ENCODE measurements around the gene COPS2.
A peak's percentile ranks its signal among the peaks of the same experiment; 100 is the strongest.
"Not testable (repeated sequence)": the region's sequence is repeated elsewhere in the genome, so short reads cannot be mapped to it uniquely, and the experiment has no call there.

The COPS2 gene

GRCh38 chr15:49179433-49180190 is 24.2 kb upstream of the COPS2 start:
- H3K9ac ChIP-seq (ENCODE audit: low read length): no peak overlapping the region

DNA sequence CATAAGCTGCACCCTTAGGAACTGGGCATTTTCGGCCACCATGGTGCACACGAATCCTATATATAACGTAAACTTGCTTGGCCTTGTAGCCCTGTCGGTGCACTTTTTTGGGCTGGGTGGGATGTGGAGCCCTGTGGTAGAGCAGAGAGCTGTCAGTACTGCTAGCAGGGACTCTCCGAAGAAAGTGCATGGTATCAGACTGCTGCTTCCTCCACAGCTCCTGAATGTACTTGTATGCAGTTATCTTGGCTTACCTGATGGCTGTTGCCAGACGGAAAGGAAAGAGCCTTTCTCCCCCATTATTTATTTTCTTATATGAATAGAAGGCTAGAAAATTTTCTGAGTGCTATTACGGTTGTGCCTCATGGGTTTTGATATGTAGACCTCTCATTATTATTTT is 23.1 kb upstream of the COPS2 start:
- no peak overlapping the region for H3K9ac ChIP-seq (ENCODE audit: low read length)
- no peaks in the 10 kb centered on the region for H3K4me1 ChIP-seq (ENCODE audit: control insufficient read depth, insufficient read depth, low read length)
- H3K4me3 ChIP-seq (ENCODE audit: low read length): no peak overlapping the region

More at GRCh38 chr15:49179433-49180190, 24.2 kb upstream of the COPS2 start:
- Histone ChIP-seq H3K27ac (ENCODE audit: low read depth, low read length) (no peak overlapping the region), H3K4me1 (ENCODE audit: control insufficient read depth, insufficient read depth, low read length) (no peaks in the 10 kb centered on the region), H3K36me3 (ENCODE audit: control insufficient read depth, insufficient read depth, low read length) (no peaks in the 10 kb centered on the region), H3K27me3 (ENCODE audit: control insufficient read depth, insufficient read depth, low read length) (no peaks in the 10 kb centered on the region), H3K4me3 (ENCODE audit: low read length) (no peak overlapping the region)

GRCh38 chr15:49175582-49176397 is 20.4 kb upstream of the COPS2 start:
- H3K27me3 ChIP-seq (ENCODE audit: control insufficient read depth, insufficient read depth, low read length); H3K27ac ChIP-seq (ENCODE audit: low read depth, low read length); H3K9ac ChIP-seq (ENCODE audit: low read length); H3K4me3 ChIP-seq (ENCODE audit: low read length); H3K36me3 ChIP-seq (ENCODE audit: control insufficient read depth, insufficient read depth, low read length); H3K4me1 ChIP-seq (ENCODE audit: control insufficient read depth, insufficient read depth, low read length): not testable (repeated sequence)

More for the DNA sequence above, 23.1 kb upstream of the COPS2 start:
- no peaks in the 10 kb centered on the region for H3K27me3 ChIP-seq (ENCODE audit: control insufficient read depth, insufficient read depth, low read length)
- H3K27ac ChIP-seq (ENCODE audit: low read depth, low read length): no peak overlapping the region
- H3K36me3 ChIP-seq (ENCODE audit: control insufficient read depth, insufficient read depth, low read length): no peaks in the 10 kb centered on the region

DNA sequence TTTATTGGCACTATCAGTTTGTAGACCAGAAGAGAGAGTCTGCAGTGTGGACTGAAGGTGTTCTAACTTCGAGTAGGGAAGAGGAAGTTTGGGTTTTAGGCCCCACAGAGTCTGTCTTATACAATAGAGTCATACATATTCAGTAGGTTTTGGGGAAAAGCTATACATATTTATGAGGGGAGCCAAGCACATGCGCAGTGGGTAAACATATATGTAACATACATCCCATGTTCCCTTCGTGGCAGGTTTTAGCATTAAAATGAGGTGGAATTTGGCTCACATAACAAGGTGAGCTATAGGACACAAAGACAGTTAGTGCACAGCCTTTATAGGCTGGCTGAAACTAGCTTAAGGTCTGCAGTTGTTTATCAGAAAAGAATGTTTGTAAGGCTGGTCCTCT is 19.5 kb upstream of the COPS2 start:
- Histone ChIP-seq H3K9ac (ENCODE audit: low read length) (no peak overlapping the region), H3K27me3 (ENCODE audit: control insufficient read depth, insufficient read depth, low read length) (no peaks in the 10 kb centered on the region), H3K27ac (ENCODE audit: low read depth, low read length) (no peak overlapping the region), H3K4me1 (ENCODE audit: control insufficient read depth, insufficient read depth, low read length) (peaks cover 5% of the 10 kb centered on the region), H3K4me3 (ENCODE audit: low read length) (no peak overlapping the region), H3K36me3 (ENCODE audit: control insufficient read depth, insufficient read depth, low read length) (no peaks in the 10 kb centered on the region)

GRCh38 chr15:49171790-49172189 is 16.4 kb upstream of the COPS2 start:
- H3K4me1 ChIP-seq (ENCODE audit: control insufficient read depth, insufficient read depth, low read length): peaks cover 5% of the 10 kb centered on the region
- H3K27me3 ChIP-seq (ENCODE audit: control insufficient read depth, insufficient read depth, low read length): no peaks in the 10 kb centered on the region
- H3K9ac ChIP-seq (ENCODE audit: low read length): no peak overlapping the region
- no peak overlapping the region for H3K4me3 ChIP-seq (ENCODE audit: low read length)
- no peaks in the 10 kb centered on the region for H3K36me3 ChIP-seq (ENCODE audit: control insufficient read depth, insufficient read depth, low read length)
- no peak overlapping the region for H3K27ac ChIP-seq (ENCODE audit: low read depth, low read length)

DNA sequence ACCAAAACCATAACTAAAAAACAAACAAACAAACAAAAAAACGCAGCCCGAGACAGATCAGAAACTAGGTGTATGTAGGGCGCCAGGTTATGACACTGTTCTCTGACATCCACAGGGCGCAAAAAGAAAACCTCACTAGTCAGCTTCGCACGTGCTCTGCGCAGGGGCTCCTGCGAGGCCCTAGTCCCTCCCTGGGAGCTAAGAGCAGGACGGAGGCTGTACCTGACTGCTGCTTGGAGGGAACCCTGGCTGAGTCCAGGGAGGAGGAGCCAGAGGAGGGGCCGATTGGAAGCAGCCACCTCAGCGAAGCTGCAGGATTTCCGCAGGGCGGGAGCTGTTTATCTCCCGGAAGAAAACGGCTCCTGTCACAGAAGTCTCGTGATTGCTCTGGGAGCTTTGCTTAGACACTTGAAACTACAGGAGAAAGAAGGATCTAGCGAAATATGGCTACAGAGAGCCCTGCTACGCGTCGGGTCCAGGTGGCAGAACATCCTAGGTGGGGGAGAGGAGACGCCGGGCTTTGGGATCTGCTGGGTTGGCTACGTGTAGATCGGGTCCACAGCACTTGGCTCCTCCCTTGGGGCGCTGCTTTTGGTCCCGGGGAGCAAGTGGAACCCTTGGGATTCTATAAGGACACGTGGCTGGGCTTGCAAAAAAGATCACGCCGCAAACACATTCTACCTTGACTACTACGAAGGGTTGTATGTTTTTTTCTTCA is 14.6 kb upstream of the COPS2 start, which contains the start of gene GALK2:
Gene GALK2 (plus strand): TSS at position 368 of the 718 bp plus-strand sequence. CDS start 76 bp downstream, at position 444.
- Histone ChIP-seq H3K27ac (ENCODE audit: low read depth, low read length) (peak within 1 kb of the TSS; percentile 18), H3K27me3 (ENCODE audit: control insufficient read depth, insufficient read depth, low read length) (no peaks in the 10 kb centered on the region), H3K4me1 (ENCODE audit: control insufficient read depth, insufficient read depth, low read length) (peaks cover 5% of the 10 kb centered on the region), H3K36me3 (ENCODE audit: control insufficient read depth, insufficient read depth, low read length) (no peaks in the 10 kb centered on the region), H3K4me3 (ENCODE audit: low read length) (peak within 1 kb of the TSS; percentile 63), H3K9ac (ENCODE audit: low read length) (peak within 1 kb of the TSS; percentile 2)

DNA sequence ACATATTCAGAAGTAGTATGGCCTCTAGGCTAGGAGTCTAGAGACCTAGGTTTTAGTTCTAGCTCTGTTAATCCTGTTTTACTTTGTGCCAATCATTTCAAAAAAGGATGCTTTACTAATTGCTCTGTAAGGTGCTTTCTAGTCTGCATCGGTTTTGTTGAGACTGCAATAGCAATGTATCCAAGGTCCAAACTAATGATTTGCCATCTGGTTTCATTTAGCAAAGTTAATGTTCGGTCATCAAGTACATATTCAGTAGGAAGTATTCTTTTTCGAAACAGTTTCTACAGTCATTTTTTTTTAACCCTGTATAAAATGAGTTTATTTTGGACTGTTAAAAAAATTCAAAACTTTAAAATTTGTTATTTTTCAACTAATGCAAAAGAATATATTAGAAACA is 12.6 kb upstream of the COPS2 start:
- no peaks in the 10 kb centered on the region for H3K27me3 ChIP-seq (ENCODE audit: control insufficient read depth, insufficient read depth, low read length)
- no peak overlapping the region for H3K9ac ChIP-seq (ENCODE audit: low read length)
- H3K27ac ChIP-seq (ENCODE audit: low read depth, low read length): no peak overlapping the region
- no peaks in the 10 kb centered on the region for H3K36me3 ChIP-seq (ENCODE audit: control insufficient read depth, insufficient read depth, low read length)
- H3K4me1 ChIP-seq (ENCODE audit: control insufficient read depth, insufficient read depth, low read length): peaks cover 5% of the 10 kb centered on the region
- H3K4me3 ChIP-seq (ENCODE audit: low read length): no peak overlapping the region

- H3K36me3 ChIP-seq (ENCODE audit: control insufficient read depth, insufficient read depth, low read length): peaks cover 3% of the 10 kb centered on the region
- no peak overlapping the region for H3K4me3 ChIP-seq (ENCODE audit: low read length)
- H3K27ac ChIP-seq (ENCODE audit: low read depth, low read length): no peak overlapping the region
- H3K27me3 ChIP-seq (ENCODE audit: control insufficient read depth, insufficient read depth, low read length): no peaks in the 10 kb centered on the region
- H3K9ac ChIP-seq (ENCODE audit: low read length): no peak overlapping the region
- H3K4me1 ChIP-seq (ENCODE audit: control insufficient read depth, insufficient read depth, low read length): no peaks in the 10 kb centered on the region
These were observed 9.5 kb upstream of the COPS2 start for GRCh38 chr15:49164865-49165264.

DNA sequence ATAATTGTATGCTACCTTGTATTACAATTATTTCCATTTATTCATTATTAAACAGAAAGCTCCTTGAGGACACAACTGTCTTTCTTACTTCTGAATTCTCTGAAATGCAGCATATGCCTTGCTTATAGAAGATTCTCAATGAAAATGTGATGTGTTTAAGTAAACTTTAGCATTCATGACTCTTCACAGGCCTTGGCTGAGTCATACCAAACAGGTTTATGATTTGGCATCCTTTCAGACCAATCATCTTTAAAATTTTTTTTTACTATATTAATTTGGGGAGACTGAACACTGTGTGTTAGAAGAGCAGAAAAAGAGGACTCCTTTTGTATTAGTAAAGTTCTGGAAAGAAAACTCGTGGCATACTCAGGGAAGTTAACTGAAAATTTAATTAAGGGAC is 8.3 kb upstream of the COPS2 start:
- Histone ChIP-seq H3K27ac (ENCODE audit: low read depth, low read length) (no peak overlapping the region), H3K36me3 (ENCODE audit: control insufficient read depth, insufficient read depth, low read length) (peaks cover 3% of the 10 kb centered on the region), H3K27me3 (ENCODE audit: control insufficient read depth, insufficient read depth, low read length) (no peaks in the 10 kb centered on the region), H3K9ac (ENCODE audit: low read length) (no peak overlapping the region), H3K4me3 (ENCODE audit: low read length) (no peak overlapping the region), H3K4me1 (ENCODE audit: control insufficient read depth, insufficient read depth, low read length) (no peaks in the 10 kb centered on the region)

GRCh38 chr15:49155834-49156627 is 632 bp upstream of the COPS2 start:
- Histone ChIP-seq H3K4me1 (ENCODE audit: control insufficient read depth, insufficient read depth, low read length) (peaks cover 13% of the 10 kb centered on the region), H3K36me3 (ENCODE audit: control insufficient read depth, insufficient read depth, low read length) (no peaks in the 10 kb centered on the region), H3K9ac (ENCODE audit: low read length) (peak overlapping the region; percentile 95), H3K27ac (ENCODE audit: low read depth, low read length) (peak overlapping the region; percentile 66), H3K4me3 (ENCODE audit: low read length) (peak overlapping the region; percentile 100), H3K27me3 (ENCODE audit: control insufficient read depth, insufficient read depth, low read length) (no peaks in the 10 kb centered on the region)

GRCh38 chr15:49154799-49155109 is 645 bp downstream of the COPS2 start:
- Histone ChIP-seq H3K4me3 (ENCODE audit: low read length) (peak overlapping the region; percentile 100), H3K27ac (ENCODE audit: low read depth, low read length) (peak overlapping the region; percentile 61), H3K9ac (ENCODE audit: low read length) (peak overlapping the region; percentile 58), H3K4me1 (ENCODE audit: control insufficient read depth, insufficient read depth, low read length) (peaks cover 13% of the 10 kb centered on the region), H3K27me3 (ENCODE audit: control insufficient read depth, insufficient read depth, low read length) (no peaks in the 10 kb centered on the region), H3K36me3 (ENCODE audit: control insufficient read depth, insufficient read depth, low read length) (no peaks in the 10 kb centered on the region)

- no peak overlapping the region for H3K27ac ChIP-seq (ENCODE audit: low read depth, low read length)
- peak overlapping the region; percentile 100 for H3K4me3 ChIP-seq (ENCODE audit: low read length)
- H3K4me1 ChIP-seq (ENCODE audit: control insufficient read depth, insufficient read depth, low read length): peaks cover 13% of the 10 kb centered on the region
These were observed 1.0 kb downstream of the COPS2 start for GRCh38 chr15:49154359-49154758.

More at GRCh38 chr15:49154359-49154758, 1.0 kb downstream of the COPS2 start:
- Histone ChIP-seq H3K27me3 (ENCODE audit: control insufficient read depth, insufficient read depth, low read length) (no peaks in the 10 kb centered on the region), H3K9ac (ENCODE audit: low read length) (no peak overlapping the region), H3K36me3 (ENCODE audit: control insufficient read depth, insufficient read depth, low read length) (no peaks in the 10 kb centered on the region)

Data from rectal smooth muscle tissue (tissue), 1 donor.